HEK293 (cell line): Measurements from ENCODE around the gene MAGI2.
A peak's percentile ranks its signal among the peaks of the same experiment; 100 is the strongest.

Experiments used
- BCL11A ChIP-seq: fragments of 450-650 bp; formaldehyde crosslinking; IDR thresholded peaks from 2 replicates; pipeline ENCODE4 v1.5.1; 2016; ENCODE audit warnings: low read depth, missing biosample characterization, missing genetic modification characterization
- EGR2 ChIP-seq: fragments of 450-650 bp; formaldehyde crosslinking; IDR thresholded peaks from 2 replicates; pipeline ENCODE4 v1.5.1; 2016; ENCODE audit warnings: low read depth, missing biosample characterization, missing genetic modification characterization
- GLI4 ChIP-seq: fragments of 450-650 bp; formaldehyde crosslinking; IDR thresholded peaks from 2 replicates; pipeline ENCODE4 v1.5.1; 2016; ENCODE audit warnings: missing biosample characterization, missing genetic modification characterization
- GLIS1 ChIP-seq: fragments of 450-650 bp; formaldehyde crosslinking; IDR thresholded peaks from 2 replicates; pipeline ENCODE4 v1.5.1; 2016; ENCODE audit warnings: missing biosample characterization, missing genetic modification characterization
- GLIS2 ChIP-seq: fragments of 450-650 bp; formaldehyde crosslinking; IDR thresholded peaks from 2 replicates; pipeline ENCODE4 v1.5.1; 2016; ENCODE audit warnings: missing biosample characterization, missing genetic modification characterization
- KLF16 ChIP-seq: fragments of 450-650 bp; formaldehyde crosslinking; IDR thresholded peaks from 2 replicates; pipeline ENCODE4 v1.5.1; 2017; ENCODE audit warnings: missing biosample characterization, missing genetic modification characterization
- SP2 ChIP-seq: fragments of 450-650 bp; formaldehyde crosslinking; IDR thresholded peaks from 2 replicates; pipeline ENCODE4 v1.5.1; 2016; ENCODE audit warnings: missing biosample characterization, missing genetic modification characterization
- TRIM28 ChIP-seq: IDR thresholded peaks from 2 replicates; pipeline ENCODE4 v1.6.1; 2011; ENCODE audit warnings: low read length, control low read depth, borderline replicate concordance
- ZBTB20 ChIP-seq: fragments of 450-650 bp; formaldehyde crosslinking; IDR thresholded peaks from 2 replicates; pipeline ENCODE4 v1.5.1; 2016; ENCODE audit warnings: missing biosample characterization, missing genetic modification characterization
- ZBTB8A ChIP-seq: fragments of 450-650 bp; formaldehyde crosslinking; IDR thresholded peaks from 2 replicates; pipeline ENCODE4 v1.5.1; 2016; ENCODE audit warnings: missing biosample characterization, missing genetic modification characterization
- ZEB2 ChIP-seq: fragments of 450-650 bp; formaldehyde crosslinking; IDR thresholded peaks from 2 replicates; pipeline ENCODE4 v1.5.1; 2016; ENCODE audit warnings: missing biosample characterization, missing genetic modification characterization
- ZFP41 ChIP-seq: fragments of 450-650 bp; formaldehyde crosslinking; IDR thresholded peaks from 2 replicates; pipeline ENCODE4 v1.5.1; 2016; ENCODE audit warnings: missing biosample characterization, missing genetic modification characterization, borderline replicate concordance
- ZNF132 ChIP-seq: fragments of 450-650 bp; formaldehyde crosslinking; IDR thresholded peaks from 2 replicates; pipeline ENCODE4 v1.5.1; 2017; ENCODE audit warnings: missing biosample characterization, missing genetic modification characterization, borderline replicate concordance
- ZNF138 ChIP-seq: fragments of 450-650 bp; formaldehyde crosslinking; IDR thresholded peaks from 2 replicates; pipeline ENCODE4 v1.5.1; 2016; ENCODE audit warnings: missing biosample characterization, missing genetic modification characterization, borderline replicate concordance
- ZNF2 ChIP-seq: fragments of 450-650 bp; formaldehyde crosslinking; IDR thresholded peaks from 2 replicates; pipeline ENCODE4 v1.5.1; 2016; ENCODE audit warnings: missing biosample characterization, missing genetic modification characterization
- ZNF214 ChIP-seq: fragments of 450-650 bp; formaldehyde crosslinking; IDR thresholded peaks from 2 replicates; pipeline ENCODE4 v1.5.1; 2017; ENCODE audit warnings: missing biosample characterization, mild to moderate bottlenecking, missing genetic modification characterization, borderline replicate concordance
- ZNF248 ChIP-seq: fragments of 450-650 bp; formaldehyde crosslinking; IDR thresholded peaks from 2 replicates; pipeline ENCODE4 v1.5.1; 2017; ENCODE audit warnings: missing biosample characterization, missing genetic modification characterization
- ZNF266 ChIP-seq: fragments of 450-650 bp; formaldehyde crosslinking; IDR thresholded peaks from 2 replicates; pipeline ENCODE4 v1.5.1; 2016; ENCODE audit warnings: missing biosample characterization, missing genetic modification characterization, low read depth
- ZNF302 ChIP-seq: fragments of 450-650 bp; formaldehyde crosslinking; IDR thresholded peaks from 2 replicates; pipeline ENCODE4 v1.5.1; 2016; ENCODE audit warnings: missing biosample characterization, missing genetic modification characterization, low read depth
- ZNF324 ChIP-seq: fragments of 450-650 bp; formaldehyde crosslinking; IDR thresholded peaks from 2 replicates; pipeline ENCODE4 v1.5.1; 2016; ENCODE audit warnings: missing biosample characterization, missing genetic modification characterization
- ZNF335 ChIP-seq: fragments of 450-650 bp; formaldehyde crosslinking; conservative IDR thresholded peaks from 2 replicates; pipeline ENCODE4 v1.5.1; 2016; ENCODE audit warnings: missing biosample characterization, missing genetic modification characterization
- ZNF37A ChIP-seq: fragments of 450-650 bp; IDR thresholded peaks from 2 replicates; pipeline ENCODE4 v1.5.1; 2018; ENCODE audit warnings: missing biosample characterization, missing genetic modification characterization
- ZNF514 ChIP-seq: fragments of 450-650 bp; formaldehyde crosslinking; IDR thresholded peaks from 2 replicates; pipeline ENCODE4 v1.5.1; 2016; ENCODE audit warnings: missing biosample characterization, missing genetic modification characterization
- ZNF521 ChIP-seq: fragments of 450-650 bp; formaldehyde crosslinking; IDR thresholded peaks from 2 replicates; pipeline ENCODE4 v1.5.1; 2017; ENCODE audit warnings: missing biosample characterization, mild to moderate bottlenecking, missing genetic modification characterization
- ZNF530 ChIP-seq: fragments of 450-650 bp; formaldehyde crosslinking; IDR thresholded peaks from 2 replicates; pipeline ENCODE4 v1.5.1; 2016; ENCODE audit warnings: low read depth, missing biosample characterization, missing genetic modification characterization
- ZNF626 ChIP-seq: fragments of 450-650 bp; sonication (Bioruptor Pico); formaldehyde crosslinking; IDR thresholded peaks from 2 replicates; pipeline ENCODE4 v1.5.1; 2018; ENCODE audit warnings: missing biosample characterization, missing genetic modification characterization, inconsistent platforms
- ZNF629 ChIP-seq: fragments of 450-650 bp; formaldehyde crosslinking; IDR thresholded peaks from 2 replicates; pipeline ENCODE4 v1.5.1; 2017; ENCODE audit warnings: missing biosample characterization, missing genetic modification characterization
- ZNF768 ChIP-seq: fragments of 450-650 bp; formaldehyde crosslinking; IDR thresholded peaks from 2 replicates; pipeline ENCODE4 v1.5.1; 2018; ENCODE audit warnings: missing biosample characterization, mild to moderate bottlenecking, missing genetic modification characterization
- ZNF843 ChIP-seq: fragments of 450-650 bp; formaldehyde crosslinking; IDR thresholded peaks from 2 replicates; pipeline ENCODE4 v1.5.1; 2016; ENCODE audit warnings: missing biosample characterization, missing genetic modification characterization
- TF ChIP-seq, protein P1 (sequence below): fragments of 450-650 bp; formaldehyde crosslinking; IDR thresholded peaks from 2 replicates; pipeline ENCODE4 v1.5.1; 2016; ENCODE audit warnings: missing biosample characterization, missing genetic modification characterization
- TF ChIP-seq, protein P2 (sequence below): fragments of 450-650 bp; formaldehyde crosslinking; IDR thresholded peaks from 2 replicates; pipeline ENCODE4 v1.5.1; 2016; ENCODE audit warnings: missing biosample characterization, missing genetic modification characterization
- TF ChIP-seq, protein P3 (sequence below): fragments of 450-650 bp; formaldehyde crosslinking; IDR thresholded peaks from 2 replicates; pipeline ENCODE4 v1.5.1; 2017; ENCODE audit warnings: missing biosample characterization, missing genetic modification characterization
- TF ChIP-seq, protein P4 (sequence below): fragments of 450-650 bp; formaldehyde crosslinking; IDR thresholded peaks from 2 replicates; pipeline ENCODE4 v1.5.1; 2016; ENCODE audit warnings: missing biosample characterization, missing genetic modification characterization, low read depth
- TF ChIP-seq, protein P5 (sequence below): fragments of 450-650 bp; formaldehyde crosslinking; IDR thresholded peaks from 2 replicates; pipeline ENCODE4 v1.5.1; 2016; ENCODE audit warnings: missing biosample characterization, missing genetic modification characterization
- TF ChIP-seq, protein P6 (sequence below): fragments of 450-650 bp; formaldehyde crosslinking; IDR thresholded peaks from 2 replicates; pipeline ENCODE4 v1.5.1; 2016; ENCODE audit warnings: missing biosample characterization, missing genetic modification characterization

The MAGI2 gene

DNA sequence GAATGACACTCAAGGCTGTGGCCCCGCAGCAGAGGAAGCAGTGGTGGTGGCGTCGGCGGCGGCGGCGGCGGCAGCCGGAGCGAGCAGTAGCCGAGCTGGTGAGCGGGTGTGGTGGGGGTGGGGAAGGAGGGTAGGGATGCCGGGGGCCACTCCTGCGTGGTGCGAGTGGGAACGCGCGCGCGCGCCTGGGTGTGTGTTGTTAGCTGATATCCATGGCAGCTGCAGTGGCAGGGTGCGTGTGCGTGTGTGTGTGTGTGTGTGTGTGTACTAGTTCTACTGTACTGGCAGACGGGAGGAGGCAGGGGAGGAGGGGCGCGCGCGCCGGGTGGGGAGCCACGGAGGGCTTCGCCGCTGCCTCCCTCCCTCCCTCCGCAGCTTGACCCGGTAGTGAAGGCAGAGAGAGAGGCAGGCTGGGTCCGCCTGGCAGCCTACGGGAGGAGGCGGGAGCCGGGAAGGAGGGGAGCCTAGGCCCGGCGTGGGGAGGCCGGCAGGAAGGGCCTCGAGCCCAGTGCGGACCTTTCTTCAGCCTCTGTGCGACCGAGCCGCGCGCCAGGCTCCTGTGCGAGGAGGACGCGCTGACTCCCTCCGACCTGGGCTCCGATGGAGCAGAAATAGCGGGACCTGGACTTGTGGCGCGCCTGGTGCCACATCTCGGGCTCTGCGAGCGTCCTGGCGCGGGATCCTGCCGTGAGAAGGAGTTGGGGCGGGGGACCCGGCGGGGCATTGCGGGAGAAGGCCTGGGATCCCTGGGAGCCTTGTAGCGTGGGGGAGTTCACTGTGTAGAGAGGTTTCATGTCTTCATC is at the start of gene MAGI2 (continued):
- peak; percentile 48; the same call in 1 of the 2 replicates for TF ChIP-seq BCL11A (tag by site-specific recombination)
- TF ChIP-seq, protein P1, sequence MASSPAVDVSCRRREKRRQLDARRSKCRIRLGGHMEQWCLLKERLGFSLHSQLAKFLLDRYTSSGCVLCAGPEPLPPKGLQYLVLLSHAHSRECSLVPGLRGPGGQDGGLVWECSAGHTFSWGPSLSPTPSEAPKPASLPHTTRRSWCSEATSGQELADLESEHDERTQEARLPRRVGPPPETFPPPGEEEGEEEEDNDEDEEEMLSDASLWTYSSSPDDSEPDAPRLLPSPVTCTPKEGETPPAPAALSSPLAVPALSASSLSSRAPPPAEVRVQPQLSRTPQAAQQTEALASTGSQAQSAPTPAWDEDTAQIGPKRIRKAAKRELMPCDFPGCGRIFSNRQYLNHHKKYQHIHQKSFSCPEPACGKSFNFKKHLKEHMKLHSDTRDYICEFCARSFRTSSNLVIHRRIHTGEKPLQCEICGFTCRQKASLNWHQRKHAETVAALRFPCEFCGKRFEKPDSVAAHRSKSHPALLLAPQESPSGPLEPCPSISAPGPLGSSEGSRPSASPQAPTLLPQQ (tag by site-specific recombination), result peak; percentile 89
- peak; percentile 95 for TF ChIP-seq GLIS2 (tag by site-specific recombination)
- TF ChIP-seq, protein P2, sequence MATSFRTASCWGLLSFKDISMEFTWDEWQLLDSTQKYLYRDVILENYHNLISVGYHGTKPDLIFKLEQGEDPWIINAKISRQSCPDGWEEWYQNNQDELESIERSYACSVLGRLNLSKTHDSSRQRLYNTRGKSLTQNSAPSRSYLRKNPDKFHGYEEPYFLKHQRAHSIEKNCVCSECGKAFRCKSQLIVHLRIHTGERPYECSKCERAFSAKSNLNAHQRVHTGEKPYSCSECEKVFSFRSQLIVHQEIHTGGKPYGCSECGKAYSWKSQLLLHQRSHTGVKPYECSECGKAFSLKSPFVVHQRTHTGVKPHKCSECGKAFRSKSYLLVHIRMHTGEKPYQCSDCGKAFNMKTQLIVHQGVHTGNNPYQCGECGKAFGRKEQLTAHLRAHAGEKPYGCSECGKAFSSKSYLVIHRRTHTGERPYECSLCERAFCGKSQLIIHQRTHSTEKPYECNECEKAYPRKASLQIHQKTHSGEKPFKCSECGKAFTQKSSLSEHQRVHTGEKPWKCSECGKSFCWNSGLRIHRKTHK (tag by site-specific recombination), result no peak
- TF ChIP-seq ZNF266, result no peak
- peak; percentile 87 for TF ChIP-seq SP2
- TF ChIP-seq ZNF302 (tag by site-specific recombination), result no peak
- TF ChIP-seq ZNF335 (tag by site-specific recombination), result peak; percentile 98
- TF ChIP-seq ZNF629 (tag by site-specific recombination), result peak; percentile 66; the same call in 1 of the 2 replicates
- TF ChIP-seq ZNF214 (tag by site-specific recombination), result no peak
- peak; percentile 71 for TF ChIP-seq ZEB2 (tag by site-specific recombination)
- peak; percentile 77; the same call in 1 of the 2 replicates for TF ChIP-seq KLF16 (tag by site-specific recombination)
- TF ChIP-seq ZFP41 (tag by site-specific recombination), result no peak
- no peak for TF ChIP-seq ZNF626 (tag by site-specific recombination)
- TF ChIP-seq ZNF248 (tag by site-specific recombination), result no peak
- TF ChIP-seq ZNF521, result no peak
- no peak for TF ChIP-seq ZNF132
- peak; percentile 85 for TF ChIP-seq ZNF843 (tag by site-specific recombination)
- TF ChIP-seq ZNF2 (tag by site-specific recombination), result peak; percentile 76; the same call in 1 of the 2 replicates
- TF ChIP-seq ZNF530 (tag by site-specific recombination), result no peak
- TF ChIP-seq, protein P3, sequence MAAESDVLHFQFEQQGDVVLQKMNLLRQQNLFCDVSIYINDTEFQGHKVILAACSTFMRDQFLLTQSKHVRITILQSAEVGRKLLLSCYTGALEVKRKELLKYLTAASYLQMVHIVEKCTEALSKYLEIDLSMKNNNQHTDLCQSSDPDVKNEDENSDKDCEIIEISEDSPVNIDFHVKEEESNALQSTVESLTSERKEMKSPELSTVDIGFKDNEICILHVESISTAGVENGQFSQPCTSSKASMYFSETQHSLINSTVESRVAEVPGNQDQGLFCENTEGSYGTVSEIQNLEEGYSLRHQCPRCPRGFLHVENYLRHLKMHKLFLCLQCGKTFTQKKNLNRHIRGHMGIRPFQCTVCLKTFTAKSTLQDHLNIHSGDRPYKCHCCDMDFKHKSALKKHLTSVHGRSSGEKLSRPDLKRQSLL (tag by site-specific recombination), result no peak
- TF ChIP-seq, protein P4, sequence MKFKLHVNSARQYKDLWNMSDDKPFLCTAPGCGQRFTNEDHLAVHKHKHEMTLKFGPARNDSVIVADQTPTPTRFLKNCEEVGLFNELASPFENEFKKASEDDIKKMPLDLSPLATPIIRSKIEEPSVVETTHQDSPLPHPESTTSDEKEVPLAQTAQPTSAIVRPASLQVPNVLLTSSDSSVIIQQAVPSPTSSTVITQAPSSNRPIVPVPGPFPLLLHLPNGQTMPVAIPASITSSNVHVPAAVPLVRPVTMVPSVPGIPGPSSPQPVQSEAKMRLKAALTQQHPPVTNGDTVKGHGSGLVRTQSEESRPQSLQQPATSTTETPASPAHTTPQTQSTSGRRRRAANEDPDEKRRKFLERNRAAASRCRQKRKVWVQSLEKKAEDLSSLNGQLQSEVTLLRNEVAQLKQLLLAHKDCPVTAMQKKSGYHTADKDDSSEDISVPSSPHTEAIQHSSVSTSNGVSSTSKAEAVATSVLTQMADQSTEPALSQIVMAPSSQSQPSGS (tag by site-specific recombination), result no peak
- peak; percentile 60 for TF ChIP-seq GLIS1 (tag by site-specific recombination)
- no peak for TF ChIP-seq TRIM28
- TF ChIP-seq ZNF514 (tag by site-specific recombination), result no peak
- TF ChIP-seq, protein P5, sequence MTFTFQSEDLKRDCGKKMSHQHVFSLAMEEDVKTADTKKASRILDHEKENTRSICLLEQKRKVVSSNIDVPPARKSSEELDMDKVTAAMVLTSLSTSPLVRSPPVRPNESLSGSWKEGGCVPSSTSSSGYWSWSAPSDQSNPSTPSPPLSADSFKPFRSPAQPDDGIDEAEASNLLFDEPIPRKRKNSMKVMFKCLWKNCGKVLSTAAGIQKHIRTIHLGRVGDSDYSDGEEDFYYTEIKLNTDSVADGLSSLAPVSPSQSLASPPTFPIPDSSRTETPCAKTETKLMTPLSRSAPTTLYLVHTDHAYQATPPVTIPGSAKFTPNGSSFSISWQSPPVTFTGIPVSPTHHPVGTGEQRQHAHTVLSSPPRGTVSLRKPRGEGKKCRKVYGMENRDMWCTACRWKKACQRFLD (tag by site-specific recombination), result no peak
- TF ChIP-seq ZNF138 (tag by site-specific recombination), result no peak
- no peak; the same call in none of the 2 replicates for TF ChIP-seq GLI4 (tag by site-specific recombination)
- TF ChIP-seq ZNF768, result no peak
- TF ChIP-seq ZBTB20, result peak; percentile 75; the same call in 1 of the 2 replicates
- TF ChIP-seq, protein P6, sequence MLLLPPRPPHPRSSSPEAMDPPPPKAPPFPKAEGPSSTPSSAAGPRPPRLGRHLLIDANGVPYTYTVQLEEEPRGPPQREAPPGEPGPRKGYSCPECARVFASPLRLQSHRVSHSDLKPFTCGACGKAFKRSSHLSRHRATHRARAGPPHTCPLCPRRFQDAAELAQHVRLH (tag by site-specific recombination), result peak; percentile 84
- peak; percentile 61; the same call in 1 of the 2 replicates for TF ChIP-seq ZBTB8A (tag by site-specific recombination)
- peak; percentile 66 for TF ChIP-seq ZNF324
- no peak for TF ChIP-seq ZNF37A (tag by site-specific recombination)
- TF ChIP-seq EGR2, result peak; percentile 82
